Astrocyte of the cerebellum (primary cell): ENCODE results near the gene TMEM258.

Experiments used
- DNase-seq: peaks from one replicate; pipeline ENCODE4 v3.0.0-alpha.2; 2011; ENCODE audit warnings: low read depth
- H3K4me3 ChIP-seq: 2 replicates; pipeline ENCODE4 v1.5.1; 2011; ENCODE audit warnings: mild to moderate bottlenecking, low read depth, low read length, moderate library complexity
- CTCF ChIP-seq: IDR thresholded peaks from 2 replicates; pipeline ENCODE4 v1.5.1; 2012; ENCODE audit warnings: low read length, low read depth, moderate library complexity, mild to moderate bottlenecking; ENCODE audit errors: missing control alignments
- in situ Hi-C: cut with HindIII; loops from 2 replicates; pipeline ENCODE4 v1.10.0; 2017; ENCODE audit warnings: low sequenced_read_pairs

Gene TMEM258

GRCh38 chr11:61826930-61827570 is 34.7 kb upstream of the TMEM258 start:
- peak overlapping the region; percentile 90 for H3K4me3 ChIP-seq
- in situ Hi-C loops = no loop called here
- no peak for TF ChIP-seq CTCF
- no peak for DNase-seq

GRCh38 chr11:61820174-61820573 is 27.8 kb upstream of the TMEM258 start:
- no peak overlapping the region for H3K4me3 ChIP-seq
- TF ChIP-seq CTCF = no peak
- in situ Hi-C loops = no loop called here
- no peak for DNase-seq

- no peak for DNase-seq
- peak overlapping the region; percentile 72 for H3K4me3 ChIP-seq
- in situ Hi-C loops = loop anchor here (10.0 kb wide), 2 partner anchors 107 to 287 kb away; no protein-coding TSS in a partner anchor
- TF ChIP-seq CTCF = no peak
Observed at GRCh38 chr11:61817471-61818202, 25.2 kb upstream of the TMEM258 start.

- no peak for DNase-seq
- H3K4me3 ChIP-seq = peak within 1 kb of the TSS; percentile 72
- TF ChIP-seq CTCF = peak; percentile 50
- in situ Hi-C loops = loop anchor here (10.0 kb wide), 2 partner anchors 108 to 288 kb away; no protein-coding TSS in a partner anchor
Observed at GRCh38 chr11:61816736-61817455, 24.5 kb upstream of the TMEM258 start, which contains the start of gene FADS1. Gene FADS1 (minus strand): TSS chr11:61817003. CDS start chr11:61816929, 74 bp downstream.

- in situ Hi-C loops = loop anchor here (10.0 kb wide), 2 partner anchors 109 to 289 kb away; no protein-coding TSS in a partner anchor
- no peak for TF ChIP-seq CTCF
- peak overlapping the region; percentile 72 for H3K4me3 ChIP-seq
- DNase-seq = no peak
Observed at GRCh38 chr11:61815790-61816735, 23.7 kb upstream of the TMEM258 start.
